Measurements from ENCODE around the gene TPO.
"Not testable (repeated sequence)": the region's sequence is repeated elsewhere in the genome, so short reads cannot be mapped to it uniquely, and the experiment has no call there.

Gene TPO

GRCh38 chr2:1406434-1406833 lies 6.8 kb upstream of the TPO start:
- DNase-seq: no peak

GRCh38 chr2:1407950-1408675 lies 5.2 kb upstream of the TPO start:
- no peak for DNase-seq

GRCh38 chr2:1414121-1414520 lies 858 bp downstream of the TPO start:
- DNase-seq: no peak

- not testable (repeated sequence) for DNase-seq
These were observed 1.6 kb downstream of the TPO start for GRCh38 chr2:1414901-1415300.

- DNase-seq: no peak
These were observed 2.2 kb downstream of the TPO start for GRCh38 chr2:1415501-1415900.

GRCh38 chr2:1418566-1418965 lies 5.3 kb downstream of the TPO start:
- DNase-seq: no peak

GRCh38 chr2:1420746-1421480 lies 7.7 kb downstream of the TPO start:
- DNase-seq: no peak

- DNase-seq: no peak
These were observed 8.5 kb downstream of the TPO start for GRCh38 chr2:1421731-1422130.

- DNase-seq: no peak
These were observed 8.9 kb downstream of the TPO start for GRCh38 chr2:1422131-1422530.

GRCh38 chr2:1422716-1423285 lies 9.5 kb downstream of the TPO start:
- no peak for DNase-seq

GRCh38 chr2:1427086-1427485 lies 13.8 kb downstream of the TPO start:
- DNase-seq: no peak

- no peak for DNase-seq
These were observed 16.6 kb downstream of the TPO start for GRCh38 chr2:1429895-1430294.

- no peak for DNase-seq
These were observed 17.2 kb downstream of the TPO start for GRCh38 chr2:1430491-1430890.

GRCh38 chr2:1431886-1432400 lies 18.7 kb downstream of the TPO start:
- DNase-seq: no peak

GRCh38 chr2:1432726-1433125 lies 19.5 kb downstream of the TPO start:
- no peak for DNase-seq

GRCh38 chr2:1436369-1436768 lies 23.1 kb downstream of the TPO start:
- DNase-seq: no peak

- no peak for DNase-seq
These were observed 23.8 kb downstream of the TPO start for GRCh38 chr2:1437101-1437500.

- no peak for DNase-seq
These were observed 24.3 kb downstream of the TPO start for GRCh38 chr2:1437537-1437936.

GRCh38 chr2:1438972-1439371 lies 25.7 kb downstream of the TPO start:
- no peak for DNase-seq

GRCh38 chr2:1440581-1440980 lies 27.3 kb downstream of the TPO start:
- DNase-seq: no peak

GRCh38 chr2:1446301-1446700 lies 33.0 kb downstream of the TPO start:
- no peak for DNase-seq

GRCh38 chr2:1448009-1448408 lies 34.7 kb downstream of the TPO start:
- DNase-seq: no peak

GRCh38 chr2:1450915-1451314 lies 37.7 kb downstream of the TPO start:
- no peak for DNase-seq

GRCh38 chr2:1451422-1451821 lies 38.2 kb downstream of the TPO start:
- DNase-seq: no peak

Measured in NCI-H2171 treated with DMSO at 0.1 percent for 48 hours (cell line).